Measurements from ENCODE around the gene GPR176. TPM values are rescaled to one million over a fixed set of nuclear protein-coding genes. Genes with fewer than 3 reads are reported as not detected.

GPR176 gene
- polyA plus RNA-seq, 1 of the 3 experiments (the other 2 are of a cell fraction), result 21.9 TPM

- TF ChIP-seq MAX (IDR thresholded peaks at IDR 0.05; ENCODE audit: low read depth) (no peak), TAF1 (IDR thresholded peaks at IDR 0.05; ENCODE audit: borderline replicate concordance, low read depth, low read length) (no peak), FOSL2 (IDR thresholded peaks at IDR 0.05; ENCODE audit: borderline replicate concordance, low read depth) (no peak), SMC3 (IDR thresholded peaks at IDR 0.05; ENCODE audit: low read depth, low read length) (no peak), USF1 (IDR thresholded peaks at IDR 0.05; ENCODE audit: borderline replicate concordance, low read depth) (no peak), EZH2phosphoT487 (IDR thresholded peaks at IDR 0.05; ENCODE audit: borderline replicate concordance, low read depth) (no peak), MXI1 (IDR thresholded peaks at IDR 0.05; ENCODE audit: low read depth, low read length) (no peak), ELF1 (IDR thresholded peaks at IDR 0.05) (no peak), NRF1 (IDR thresholded peaks at IDR 0.05; ENCODE audit: low read depth, low read length) (no peak)
These were observed 46.1 kb downstream of the GPR176 start (continued) for GRCh38 chr15:39873978-39874377.

GRCh38 chr15:39870537-39870936 is 49.5 kb downstream of the GPR176 start:
- no peak overlapping the region for H3K4me2 ChIP-seq
- no peak overlapping the region for H2AFZ ChIP-seq (ENCODE audit: low read depth)
- H3K9ac ChIP-seq, result no peak overlapping the region
- peaks cover 0 to 15% of the 10 kb centered on the region in 2 experiments for H3K36me3 ChIP-seq (replicated peaks in 1 of 2; ENCODE audit: control insufficient read depth in 1 of 2, insufficient read depth in 2 of 2, low read length in 1 of 2)
- ChIA-PET CTCF (no interaction called here), POLR2A (no interaction called here)
- H3K9me3 ChIP-seq, result no peaks in the 10 kb centered on the region
- peaks cover 15% of the 10 kb centered on the region; the same call in 1 of the 2 replicates for H4K20me1 ChIP-seq (ENCODE audit: insufficient read depth)
- H3K79me2 ChIP-seq (ENCODE audit: insufficient read depth), result peaks cover 96% of the 10 kb centered on the region
- 82% methylated on average over 2 of the region's 2 CpGs for WGBS (ENCODE audit: low lambda C conversion rate)
- H3K27ac ChIP-seq (ENCODE audit: low read depth in 2 of 2, low read length in 1 of 2), result no peak overlapping the region
- H3K9me2 ChIP-seq, result no peaks in the 10 kb centered on the region
- H3K4me3 ChIP-seq (ENCODE audit: low read depth in 2 of 2, low read length in 1 of 2), result no peak overlapping the region
- DNase-seq, result no peak
- TF ChIP-seq SMC3 (IDR thresholded peaks at IDR 0.05; ENCODE audit: low read depth, low read length) (no peak), NFIC (IDR thresholded peaks at IDR 0.05; ENCODE audit: borderline replicate concordance) (no peak), RCOR1 (IDR thresholded peaks at IDR 0.05; ENCODE audit: low read length) (no peak), REST (IDR thresholded peaks at IDR 0.05; ENCODE audit: low read depth, low read length) (no peak), GABPA (IDR thresholded peaks at IDR 0.05; ENCODE audit: low read depth) (no peak), YY1 (IDR thresholded peaks at IDR 0.05; ENCODE audit: low read depth) (no peak)
- H3K27me3 ChIP-seq (ENCODE audit: insufficient read depth), result no peaks in the 10 kb centered on the region
- no peaks in the 10 kb centered on the region for H3F3A ChIP-seq (replicated peaks; ENCODE audit: insufficient read depth)
- no peaks in the 10 kb centered on the region for H3K4me1 ChIP-seq (ENCODE audit: control insufficient read depth in 1 of 2, insufficient read depth in 2 of 2, low read depth in 1 of 2, low read length in 1 of 2)

All from SK-N-SH (cell line).